ENCODE results near the gene TNS3. TPM values are rescaled to one million over a fixed set of nuclear protein-coding genes. Genes with fewer than 3 reads are reported as not detected.

Gene TNS3
- total RNA-seq, 1 donor from 2014 or later = 92.9 TPM

GRCh38 chr7:47357361-47357760, 224.6 kb downstream of the TNS3 start:
- no peak overlapping the region for H3K4me3 Mint-ChIP-seq (ENCODE audit: unreplicated experiment)
- H3K36me3 Mint-ChIP-seq (ENCODE audit: low read depth, unreplicated experiment) = peaks cover 12% of the 10 kb centered on the region
- Histone ChIP-seq H3K4me3 (ENCODE audit: insufficient read depth, low read depth, low read length) (no peak overlapping the region), H3K9ac (ENCODE audit: low read length) (no peak overlapping the region), H4K20me1 (ENCODE audit: insufficient read depth, low read length) (peaks cover 100% of the 10 kb centered on the region), H3K79me2 (ENCODE audit: insufficient read depth, low read length) (peaks cover 37% of the 10 kb centered on the region), H3K4me1 (ENCODE audit: insufficient read depth, low read length) (peaks cover 15% of the 10 kb centered on the region), H3K36me3 (ENCODE audit: insufficient read depth, low read length) (no peaks in the 10 kb centered on the region), H3K9me3 (ENCODE audit: insufficient read depth, low read depth, low read length) (no peaks in the 10 kb centered on the region), H3K27ac (ENCODE audit: low read depth, low read length) (no peak overlapping the region), H2AFZ (ENCODE audit: low read depth, low read length) (no peak overlapping the region), H3K27me3 (ENCODE audit: insufficient read depth, low read length) (peaks cover 3% of the 10 kb centered on the region), H3K4me2 (ENCODE audit: low read length) (no peak overlapping the region)
- no peak for TF ChIP-seq EZH2 (IDR thresholded peaks at IDR 0.05; ENCODE audit: insufficient read depth, low read length)
- TF ChIP-seq, protein P1, sequence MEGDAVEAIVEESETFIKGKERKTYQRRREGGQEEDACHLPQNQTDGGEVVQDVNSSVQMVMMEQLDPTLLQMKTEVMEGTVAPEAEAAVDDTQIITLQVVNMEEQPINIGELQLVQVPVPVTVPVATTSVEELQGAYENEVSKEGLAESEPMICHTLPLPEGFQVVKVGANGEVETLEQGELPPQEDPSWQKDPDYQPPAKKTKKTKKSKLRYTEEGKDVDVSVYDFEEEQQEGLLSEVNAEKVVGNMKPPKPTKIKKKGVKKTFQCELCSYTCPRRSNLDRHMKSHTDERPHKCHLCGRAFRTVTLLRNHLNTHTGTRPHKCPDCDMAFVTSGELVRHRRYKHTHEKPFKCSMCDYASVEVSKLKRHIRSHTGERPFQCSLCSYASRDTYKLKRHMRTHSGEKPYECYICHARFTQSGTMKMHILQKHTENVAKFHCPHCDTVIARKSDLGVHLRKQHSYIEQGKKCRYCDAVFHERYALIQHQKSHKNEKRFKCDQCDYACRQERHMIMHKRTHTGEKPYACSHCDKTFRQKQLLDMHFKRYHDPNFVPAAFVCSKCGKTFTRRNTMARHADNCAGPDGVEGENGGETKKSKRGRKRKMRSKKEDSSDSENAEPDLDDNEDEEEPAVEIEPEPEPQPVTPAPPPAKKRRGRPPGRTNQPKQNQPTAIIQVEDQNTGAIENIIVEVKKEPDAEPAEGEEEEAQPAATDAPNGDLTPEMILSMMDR (IDR thresholded peaks at IDR 0.05; ENCODE audit: insufficient read depth, low read depth, low read length) = no peak
- no peak for DNase-seq (ENCODE audit: low read depth)
- no peaks in the 10 kb centered on the region for H3K9me3 Mint-ChIP-seq (ENCODE audit: unreplicated experiment)
- H3K27ac Mint-ChIP-seq (ENCODE audit: unreplicated experiment) = no peak overlapping the region
- FAIRE-seq = no peak
- peaks cover 9% of the 10 kb centered on the region for H3K4me1 Mint-ChIP-seq (ENCODE audit: low read depth, unreplicated experiment)
- H3K27me3 Mint-ChIP-seq (ENCODE audit: low read depth, unreplicated experiment) = no peaks in the 10 kb centered on the region

DNA sequence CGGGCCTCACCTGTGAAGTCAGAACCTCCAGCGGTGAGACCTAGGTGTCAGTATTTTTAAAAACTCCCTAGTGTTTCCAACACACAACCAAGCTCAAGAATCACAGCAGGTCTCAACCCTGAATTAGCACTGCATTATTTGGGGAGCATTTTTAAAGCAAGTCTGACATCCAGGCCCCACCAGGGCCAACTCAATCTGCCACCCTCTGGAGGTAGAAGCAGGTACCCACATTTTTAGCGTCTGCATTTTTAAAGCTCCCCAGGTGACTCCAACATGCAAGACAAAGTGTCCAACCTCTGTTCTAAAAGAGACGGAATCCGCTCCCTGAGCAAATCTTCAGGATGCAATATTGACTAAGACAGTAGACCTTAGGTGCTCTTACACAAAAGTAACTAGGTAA, 225.7 kb downstream of the TNS3 start:
- Mint-ChIP-seq H3K36me3 (ENCODE audit: low read depth, unreplicated experiment) (peaks cover 12% of the 10 kb centered on the region), H3K4me1 (ENCODE audit: low read depth, unreplicated experiment) (peaks cover 2% of the 10 kb centered on the region), H3K9me3 (ENCODE audit: unreplicated experiment) (no peaks in the 10 kb centered on the region), H3K27me3 (ENCODE audit: low read depth, unreplicated experiment) (no peaks in the 10 kb centered on the region), H3K4me3 (ENCODE audit: unreplicated experiment) (no peak overlapping the region), H3K27ac (ENCODE audit: unreplicated experiment) (no peak overlapping the region)
- Histone ChIP-seq H3K4me1 (ENCODE audit: insufficient read depth, low read length) (peaks cover 4% of the 10 kb centered on the region), H2AFZ (ENCODE audit: low read depth, low read length) (no peak overlapping the region), H3K9me3 (ENCODE audit: insufficient read depth, low read depth, low read length) (no peaks in the 10 kb centered on the region), H3K79me2 (ENCODE audit: insufficient read depth, low read length) (peaks cover 34% of the 10 kb centered on the region), H4K20me1 (ENCODE audit: insufficient read depth, low read length) (peaks cover 100% of the 10 kb centered on the region), H3K27ac (ENCODE audit: low read depth, low read length) (no peak overlapping the region), H3K36me3 (ENCODE audit: insufficient read depth, low read length) (no peaks in the 10 kb centered on the region), H3K27me3 (ENCODE audit: insufficient read depth, low read length) (peaks cover 3% of the 10 kb centered on the region), H3K9ac (ENCODE audit: low read length) (no peak overlapping the region), H3K4me3 (ENCODE audit: insufficient read depth, low read depth, low read length) (no peak overlapping the region), H3K4me2 (ENCODE audit: low read length) (no peak overlapping the region)
- FAIRE-seq = no peak
- DNase-seq (ENCODE audit: low read depth) = no peak
- TF ChIP-seq, protein P1 (IDR thresholded peaks at IDR 0.05; ENCODE audit: insufficient read depth, low read depth, low read length) = no peak
- TF ChIP-seq EZH2 (IDR thresholded peaks at IDR 0.05; ENCODE audit: insufficient read depth, low read length) = no peak

DNA sequence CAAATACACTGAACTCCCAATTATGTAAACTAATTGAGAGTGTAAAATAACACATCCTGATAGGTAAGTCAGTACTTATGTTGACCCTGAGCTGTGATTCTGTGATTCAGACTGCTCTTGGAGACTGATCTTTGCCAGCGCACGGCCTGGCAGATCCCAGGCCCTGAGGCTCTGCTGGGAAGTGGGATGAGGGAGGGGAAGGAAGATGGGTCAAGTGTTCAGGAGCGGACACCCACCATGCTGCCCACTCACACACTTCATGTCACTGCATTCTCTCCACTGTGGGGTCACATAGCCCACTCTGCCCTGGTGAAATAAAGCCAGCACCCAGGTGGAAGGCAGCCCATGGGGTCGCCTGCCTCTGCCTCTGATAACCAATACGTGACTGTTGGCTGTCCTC, 226.2 kb downstream of the TNS3 start:
- TF ChIP-seq EZH2 (IDR thresholded peaks at IDR 0.05; ENCODE audit: insufficient read depth, low read length) = no peak
- TF ChIP-seq, protein P1 (IDR thresholded peaks at IDR 0.05; ENCODE audit: insufficient read depth, low read depth, low read length) = no peak
- no peaks in the 10 kb centered on the region for H3K9me3 Mint-ChIP-seq (ENCODE audit: unreplicated experiment)
- Histone ChIP-seq H4K20me1 (ENCODE audit: insufficient read depth, low read length) (peaks cover 100% of the 10 kb centered on the region), H3K27ac (ENCODE audit: low read depth, low read length) (no peak overlapping the region), H2AFZ (ENCODE audit: low read depth, low read length) (no peak overlapping the region), H3K4me3 (ENCODE audit: insufficient read depth, low read depth, low read length) (no peak overlapping the region), H3K9ac (ENCODE audit: low read length) (no peak overlapping the region), H3K4me2 (ENCODE audit: low read length) (no peak overlapping the region), H3K27me3 (ENCODE audit: insufficient read depth, low read length) (peaks cover 3% of the 10 kb centered on the region), H3K36me3 (ENCODE audit: insufficient read depth, low read length) (no peaks in the 10 kb centered on the region), H3K79me2 (ENCODE audit: insufficient read depth, low read length) (peaks cover 30% of the 10 kb centered on the region), H3K4me1 (ENCODE audit: insufficient read depth, low read length) (no peaks in the 10 kb centered on the region), H3K9me3 (ENCODE audit: insufficient read depth, low read depth, low read length) (no peaks in the 10 kb centered on the region)
- no peak overlapping the region for H3K4me3 Mint-ChIP-seq (ENCODE audit: unreplicated experiment)
- peaks cover 12% of the 10 kb centered on the region for H3K36me3 Mint-ChIP-seq (ENCODE audit: low read depth, unreplicated experiment)
- no peaks in the 10 kb centered on the region for H3K27me3 Mint-ChIP-seq (ENCODE audit: low read depth, unreplicated experiment)
- H3K4me1 Mint-ChIP-seq (ENCODE audit: low read depth, unreplicated experiment) = no peaks in the 10 kb centered on the region
- H3K27ac Mint-ChIP-seq (ENCODE audit: unreplicated experiment) = no peak overlapping the region
- DNase-seq (ENCODE audit: low read depth) (no peak), FAIRE-seq (no peak)
